Non-pigmented ciliary epithelial cell (primary cell): ENCODE results near the gene B9D1.
A peak's percentile ranks its signal among the peaks of the same experiment; 100 is the strongest.

Experiments used
- DNase-seq: peaks from one replicate; pipeline ENCODE4 v3.0.0-alpha.2; 2010; ENCODE audit warnings: low read depth

Gene B9D1

DNA sequence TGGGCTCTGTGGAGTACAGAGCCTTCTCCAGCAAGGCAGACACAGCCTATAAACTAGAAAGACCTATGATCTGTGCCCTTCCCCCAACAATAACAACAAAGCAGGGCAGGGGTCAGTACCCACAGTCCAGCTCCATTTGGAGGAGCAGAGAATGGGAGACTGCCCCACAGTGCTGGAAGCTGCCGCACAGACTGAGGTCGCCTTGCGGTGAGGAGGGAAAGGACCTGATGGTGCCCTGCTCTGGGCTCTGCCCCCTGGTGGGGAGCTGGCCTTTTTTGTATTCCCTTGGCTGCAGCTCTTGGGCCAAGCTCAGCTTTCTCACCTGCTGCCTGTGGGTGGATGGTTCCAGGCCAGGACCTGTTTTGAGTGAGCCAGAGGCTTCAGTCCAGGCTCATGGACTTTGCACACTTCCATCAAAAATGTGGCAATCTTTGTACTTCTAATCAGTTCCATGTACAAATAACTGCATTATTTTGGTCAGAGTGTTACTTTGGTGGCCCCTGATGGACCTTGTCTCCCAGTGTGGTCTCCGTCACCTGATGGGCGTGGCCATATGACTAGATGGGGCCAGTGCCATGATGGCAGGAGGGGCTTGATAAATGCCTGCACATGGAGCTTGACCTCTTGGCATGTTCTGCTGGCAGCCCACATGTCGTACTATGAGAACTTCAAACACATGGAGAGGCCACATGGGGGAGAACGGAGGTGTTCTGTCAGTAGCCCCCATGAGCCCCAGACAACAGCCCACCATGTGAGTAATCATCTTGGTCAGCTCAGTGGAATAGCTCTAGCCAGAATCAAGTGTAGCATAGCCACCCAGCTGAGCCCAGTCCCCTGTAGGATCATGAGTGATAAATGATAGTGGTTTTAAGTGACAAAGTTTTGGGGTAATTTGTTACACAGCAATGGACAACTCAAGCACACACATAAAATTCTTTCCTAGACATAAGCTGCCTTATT, 24.2 kb downstream of the B9D1 start:
- no peak for DNase-seq

DNA sequence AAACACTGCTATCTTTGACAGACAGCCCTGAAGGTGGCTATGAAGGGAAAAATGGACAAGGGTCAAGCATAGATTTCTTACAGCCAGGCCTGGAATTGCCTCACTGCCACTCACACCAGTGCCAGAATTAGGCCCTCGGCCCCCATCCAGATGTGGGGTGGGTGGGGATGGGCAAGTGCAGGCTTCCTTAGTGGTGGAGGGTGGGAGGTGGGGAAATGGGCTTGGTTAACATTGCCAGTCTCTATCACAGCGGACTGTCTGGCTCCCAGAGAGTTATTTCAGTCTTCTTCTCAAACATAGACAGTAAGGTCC, 24.9 kb downstream of the B9D1 start:
- DNase-seq = no peak

DNA sequence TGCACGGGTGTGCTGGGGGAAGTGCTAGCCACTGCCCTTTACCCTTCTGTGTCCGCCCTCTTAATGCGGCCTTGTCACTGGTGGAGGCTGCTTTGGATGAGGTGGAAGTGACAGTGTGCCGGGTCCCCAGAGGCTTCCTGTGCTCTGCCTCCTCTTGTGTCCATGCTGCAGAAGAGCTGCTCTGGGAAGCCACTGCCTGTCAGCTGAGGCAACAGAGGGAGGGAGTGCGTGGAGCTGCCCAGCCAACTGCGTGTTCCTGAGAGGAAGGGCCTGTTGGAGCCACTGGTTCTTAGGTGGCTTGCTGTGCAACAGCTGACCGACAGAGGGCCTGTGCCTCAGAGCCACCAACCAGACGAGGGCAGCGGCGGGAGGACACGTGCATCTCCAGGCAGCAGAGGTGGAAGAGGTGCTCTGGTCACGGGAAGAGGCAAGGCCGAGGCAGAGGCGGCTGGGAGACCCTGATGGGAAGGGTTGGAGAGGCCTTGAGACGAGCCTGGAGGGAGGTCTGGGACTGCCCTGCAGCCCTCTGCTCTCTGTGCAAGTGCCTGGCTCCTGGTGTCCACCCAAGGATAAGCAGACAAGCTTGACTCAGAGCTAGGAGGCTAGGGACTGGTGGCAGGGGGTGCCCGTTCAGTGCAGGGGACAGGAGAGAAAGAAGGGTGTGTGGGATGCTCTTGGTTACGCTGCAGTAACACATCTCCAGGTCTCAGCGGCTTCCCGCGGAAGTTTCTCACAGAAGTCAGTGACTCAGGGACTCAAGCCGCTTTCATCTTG, 25.4 kb downstream of the B9D1 start:
- DNase-seq = no peak

DNA sequence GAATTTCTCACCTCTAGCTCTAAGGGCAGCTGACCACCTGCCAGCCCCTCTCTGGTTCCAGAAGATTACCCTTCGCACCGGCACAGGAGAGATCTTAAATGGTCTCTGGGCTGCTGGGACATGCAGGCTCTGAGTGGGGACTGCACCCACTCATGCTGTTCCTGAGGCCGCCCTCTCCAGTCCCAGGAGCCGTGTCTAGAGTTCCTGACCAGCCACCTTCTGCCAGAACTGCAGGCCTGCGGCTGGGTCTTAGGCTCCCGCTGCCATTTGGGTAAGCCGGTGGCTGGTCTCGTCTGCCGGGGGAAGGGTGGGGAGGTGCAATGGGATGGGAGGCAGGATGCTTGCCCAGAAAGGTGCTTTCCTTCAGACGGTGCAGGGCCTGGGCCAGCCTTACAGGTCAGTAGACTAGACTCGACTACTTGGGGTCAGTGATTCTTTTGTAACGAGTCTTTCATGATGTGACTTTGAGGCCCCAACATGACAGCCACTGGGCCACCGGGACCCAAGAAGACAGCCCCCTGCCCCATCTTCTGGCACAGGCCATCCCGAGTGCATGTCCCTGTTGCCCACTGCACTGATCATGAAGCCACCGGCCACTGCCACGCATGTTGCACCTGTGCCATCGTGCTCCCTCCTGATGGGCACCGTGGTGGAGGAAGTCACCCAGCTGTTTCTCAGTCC, 26.4 kb downstream of the B9D1 start:
- no peak for DNase-seq

DNA sequence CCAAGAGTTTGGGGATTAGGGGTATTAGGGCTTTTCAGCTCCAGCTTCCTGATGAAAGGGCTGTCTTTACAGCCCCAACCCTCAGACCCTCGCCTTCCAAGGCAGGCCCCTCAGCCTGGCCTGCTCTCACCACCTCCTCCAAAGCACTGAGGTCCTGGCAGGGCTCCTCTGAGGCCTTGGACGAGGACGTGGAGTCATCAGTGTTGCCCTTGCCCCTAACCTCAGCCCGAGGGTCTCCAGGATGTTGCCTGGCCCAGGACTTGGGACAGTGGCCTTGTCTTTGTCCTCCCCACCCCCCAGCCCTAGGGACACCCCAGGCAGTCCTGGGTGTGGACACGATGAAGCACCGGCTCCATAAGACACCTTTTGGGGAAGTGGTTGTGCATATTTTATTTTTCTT, 28.2 kb downstream of the B9D1 start:
- DNase-seq = no peak

DNA sequence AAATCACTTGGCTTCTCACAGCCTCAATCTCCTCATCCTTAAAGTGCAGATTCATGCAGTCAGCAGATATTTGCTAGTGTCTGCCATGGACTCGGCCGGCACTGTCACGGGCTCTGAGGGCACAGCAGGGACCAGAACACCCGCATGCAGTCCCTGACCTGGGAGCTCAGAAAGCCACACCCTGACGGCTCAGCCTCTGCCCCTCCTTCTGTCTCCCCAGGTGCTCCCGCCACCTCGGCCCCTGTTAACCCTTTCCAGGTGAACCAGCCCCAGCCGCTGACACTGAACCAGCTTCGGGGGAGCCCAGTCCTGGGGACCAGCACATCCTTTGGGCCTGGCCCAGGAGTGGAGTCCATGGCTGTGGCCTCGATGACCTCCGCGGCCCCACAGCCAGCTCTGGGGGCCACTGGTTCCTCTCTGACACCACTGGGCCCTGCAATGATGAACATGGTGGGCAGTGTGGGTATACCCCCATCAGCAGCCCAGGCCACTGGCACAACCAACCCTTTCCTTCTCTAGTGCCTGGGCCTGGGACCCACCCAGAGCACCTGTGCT, 28.7 kb downstream of the B9D1 start:
- DNase-seq = no peak

DNA sequence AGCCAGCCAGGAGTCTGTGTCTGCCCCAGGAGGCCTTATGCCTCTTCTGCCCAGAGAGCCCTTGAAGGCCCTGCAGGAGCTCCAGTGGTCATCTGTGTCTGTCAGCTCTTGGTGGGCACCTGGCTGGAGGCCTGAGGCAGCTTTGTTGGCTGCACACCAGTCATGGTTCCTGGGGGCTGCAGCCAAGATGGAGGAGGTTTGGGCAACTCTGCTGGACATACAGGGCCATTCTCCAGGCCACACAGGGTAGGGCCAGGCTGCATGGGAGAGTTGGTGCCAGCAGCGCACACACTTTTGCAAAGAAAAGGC, 29.4 kb downstream of the B9D1 start:
- DNase-seq = no peak

DNA sequence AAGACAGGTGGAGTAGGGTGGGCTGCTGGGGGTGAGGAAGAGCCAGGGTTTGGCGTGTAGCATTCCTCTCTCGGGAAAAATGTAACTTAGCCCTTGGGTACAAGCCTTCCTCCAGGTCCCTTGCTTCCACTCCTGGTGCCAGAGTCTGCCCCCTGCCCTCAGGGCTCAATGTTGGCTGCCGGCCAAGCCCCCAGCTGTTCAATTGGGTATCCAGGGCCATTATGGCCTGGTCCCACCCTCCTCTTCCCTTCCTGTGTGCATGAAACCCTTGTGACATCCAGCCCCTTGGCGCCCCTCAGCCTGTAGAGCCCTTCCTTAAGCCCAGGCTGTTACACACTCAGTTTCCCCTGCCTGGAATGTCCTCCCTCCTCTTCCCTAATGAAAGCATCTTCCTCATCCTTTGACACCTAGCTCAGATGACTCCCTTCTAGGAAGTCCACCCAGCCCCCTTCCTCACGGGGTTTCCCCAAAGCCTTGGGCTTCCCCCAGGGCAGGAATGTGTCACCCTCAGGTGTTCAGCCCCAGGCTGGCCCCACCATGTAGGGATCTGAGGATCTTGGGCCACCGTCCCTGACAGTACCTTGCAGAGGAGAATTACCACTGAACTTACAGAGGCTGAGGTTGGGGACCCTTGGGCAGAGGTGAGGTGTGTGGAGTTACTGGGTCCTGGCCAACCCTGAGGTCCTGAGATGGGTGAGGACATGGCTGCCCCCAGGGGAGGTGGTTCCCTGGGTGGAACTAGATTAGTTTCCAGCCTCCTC, 30.0 kb downstream of the B9D1 start:
- no peak for DNase-seq

DNA sequence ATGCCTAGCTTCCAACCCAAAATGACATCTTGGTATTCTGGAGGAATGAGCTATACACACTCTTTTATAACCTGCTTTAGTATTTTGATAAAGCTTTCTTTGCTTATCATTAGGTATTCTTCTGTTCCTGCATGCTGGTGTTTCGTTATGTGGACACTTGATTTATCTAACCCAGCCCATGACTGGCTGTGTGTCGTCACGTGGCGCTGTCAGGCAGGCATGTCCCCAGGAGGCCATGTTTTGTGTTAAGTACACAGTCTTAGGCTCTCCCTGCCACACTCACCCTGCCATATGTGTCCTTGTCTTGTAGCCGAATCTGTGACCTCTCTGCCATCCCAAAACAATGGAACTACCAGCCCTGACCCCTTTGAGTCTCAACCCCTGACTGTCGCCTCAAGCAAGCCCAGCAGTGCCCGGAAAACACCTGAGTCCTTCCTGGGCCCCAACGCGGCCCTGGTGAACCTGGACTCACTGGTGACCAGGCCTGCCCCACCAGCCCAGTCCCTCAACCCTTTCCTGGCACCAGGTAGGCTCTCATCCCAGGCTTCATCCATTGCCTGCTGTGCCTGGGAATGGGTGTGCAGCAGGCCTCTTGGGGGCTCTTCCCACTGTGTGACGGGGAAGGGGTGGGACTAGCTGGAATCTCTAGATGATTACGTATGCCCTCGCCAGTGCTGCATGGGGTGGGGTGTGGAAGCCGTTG, 30.8 kb downstream of the B9D1 start:
- no peak for DNase-seq

DNA sequence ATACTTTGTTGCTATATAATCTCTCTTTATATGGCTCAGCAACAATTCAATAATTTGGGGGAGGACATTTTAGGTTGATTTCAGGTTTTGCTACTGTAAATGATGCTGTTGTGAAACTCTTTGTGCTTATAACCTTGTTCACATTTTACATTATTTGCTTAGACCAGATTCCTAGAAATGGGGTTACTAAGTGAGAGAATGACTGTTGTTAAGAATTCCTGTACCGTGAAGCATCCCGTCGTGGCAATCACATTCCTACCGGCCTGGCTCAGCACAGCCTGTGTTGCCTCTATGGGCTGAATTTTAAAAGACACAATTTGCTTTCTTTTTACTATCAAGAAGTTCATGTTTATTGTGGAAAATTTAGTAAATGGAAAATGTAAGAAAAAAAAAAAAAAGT, 31.4 kb downstream of the B9D1 start:
- DNase-seq = peak; percentile 67

DNA sequence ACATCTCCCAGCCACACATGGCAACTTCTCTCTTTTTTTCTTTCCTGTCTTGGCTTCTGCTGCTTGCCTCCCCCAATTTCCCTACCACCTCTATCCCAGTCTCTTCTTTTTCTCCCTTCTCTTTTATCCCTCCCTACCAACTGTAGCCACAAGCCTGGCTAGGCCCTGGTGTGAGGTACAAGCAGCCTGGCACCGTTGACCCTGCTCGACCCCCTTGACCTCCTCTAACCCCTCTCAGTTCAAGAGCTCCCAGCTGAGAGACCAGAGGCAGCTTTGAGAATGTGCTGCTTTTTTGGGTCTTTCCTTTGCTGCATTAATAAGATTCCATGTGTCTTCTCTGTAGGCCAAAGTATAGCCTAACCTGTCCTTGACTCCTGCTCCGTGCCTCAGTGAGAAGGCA, 32.3 kb downstream of the B9D1 start:
- no peak for DNase-seq

DNA sequence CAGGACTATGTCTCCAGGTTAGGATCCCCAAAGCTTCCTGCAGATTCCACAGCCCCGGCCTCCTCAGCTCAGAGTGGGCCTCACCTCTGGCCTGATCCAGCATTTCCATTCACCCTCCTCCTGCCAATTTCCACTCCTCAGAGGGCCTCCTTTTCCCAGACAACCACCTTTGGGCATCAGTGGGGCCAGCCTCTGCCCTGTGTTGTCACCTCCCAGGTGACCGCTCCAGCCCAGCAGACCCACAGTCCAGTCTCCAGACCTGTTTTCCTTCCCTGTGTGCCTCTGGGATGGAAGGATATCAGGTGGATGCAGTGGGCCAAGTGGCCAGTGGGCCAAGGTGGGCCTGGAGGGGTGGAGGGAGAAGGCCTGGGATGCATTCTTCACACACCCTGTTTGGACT, 32.7 kb downstream of the B9D1 start:
- DNase-seq = no peak

DNA sequence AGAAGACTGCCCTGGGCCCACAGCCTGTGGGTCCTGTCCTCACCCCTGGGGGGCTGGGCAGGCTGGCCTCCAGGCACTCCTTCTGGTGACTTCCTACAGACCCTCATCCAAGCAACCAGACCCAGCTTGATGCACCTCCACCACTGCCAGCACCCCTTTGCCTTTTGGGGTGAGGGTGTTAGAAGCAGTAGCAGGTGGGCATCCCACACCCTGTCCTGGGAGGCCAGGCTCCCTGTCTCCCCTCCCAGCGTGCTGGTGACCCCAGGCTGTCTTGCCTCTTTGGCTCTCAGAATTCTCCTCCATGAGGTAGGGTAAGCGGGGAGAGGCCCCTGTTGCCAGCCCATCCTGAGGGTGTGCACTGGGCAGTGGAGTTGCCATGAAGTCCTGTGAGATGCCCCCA, 33.4 kb downstream of the B9D1 start:
- no peak for DNase-seq

DNA sequence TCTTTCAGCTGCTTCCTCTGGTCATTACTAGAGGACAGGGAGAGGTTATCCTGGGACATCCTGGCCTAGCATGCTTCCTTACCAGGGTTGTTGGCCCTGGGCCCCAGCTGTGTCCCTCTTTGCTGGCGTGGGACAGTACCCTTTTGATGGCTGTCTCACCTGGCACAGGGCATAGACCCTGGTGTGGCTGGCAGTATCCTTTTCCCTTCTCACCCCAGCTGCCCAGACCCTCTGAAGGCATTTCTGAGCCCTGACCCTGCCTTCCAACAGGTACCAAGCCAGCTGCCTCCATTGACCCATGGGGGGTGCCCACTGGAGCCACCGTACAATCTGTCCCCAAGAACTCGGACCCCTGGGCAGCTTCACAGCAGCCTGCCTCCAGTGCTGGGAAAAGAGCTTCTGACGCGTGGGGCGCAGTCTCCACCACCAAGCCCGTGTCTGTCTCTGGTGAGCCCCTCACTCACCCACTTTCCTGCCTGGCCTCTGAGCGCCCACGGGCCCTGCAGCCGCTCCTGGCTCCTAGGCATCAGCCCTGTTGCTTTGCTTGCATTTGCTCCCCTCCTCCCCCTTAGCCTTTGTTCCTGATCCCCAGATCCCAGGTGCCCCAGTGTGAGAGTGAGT, 34.0 kb downstream of the B9D1 start:
- DNase-seq = no peak

DNA sequence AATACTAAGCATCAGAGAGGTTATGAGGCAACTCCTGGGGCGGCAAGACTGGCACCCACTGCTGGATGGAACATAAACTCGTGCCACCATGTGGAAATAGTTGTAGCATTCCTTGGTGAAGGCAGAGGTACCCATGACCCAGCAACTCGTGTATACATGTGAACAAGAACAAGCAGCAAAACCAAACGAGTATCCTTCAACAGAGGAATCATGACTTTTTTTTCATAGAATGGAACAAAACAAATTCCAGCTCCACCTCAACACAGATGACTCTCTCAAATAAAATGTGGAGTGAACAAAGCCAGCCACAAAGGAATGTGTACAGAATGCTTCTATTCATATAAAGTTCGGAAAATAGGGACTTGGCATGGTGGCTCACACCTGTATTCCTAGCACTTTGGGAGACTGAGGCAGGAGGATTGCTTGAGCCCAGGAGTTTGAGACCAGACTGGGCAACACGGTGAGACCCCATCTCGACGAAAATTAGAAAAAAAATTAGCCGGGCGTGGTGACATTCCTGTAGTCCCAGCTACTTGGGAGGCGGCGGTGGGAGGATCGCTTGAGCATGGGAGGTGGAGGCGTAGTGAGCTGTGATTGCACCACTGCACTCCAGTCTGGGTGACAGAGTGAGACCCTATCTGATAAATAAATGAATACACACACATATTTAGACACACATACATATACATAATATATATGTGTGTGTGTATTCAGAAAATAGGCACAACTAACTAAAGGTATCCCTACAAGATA, 35.3 kb downstream of the B9D1 start:
- DNase-seq = peak; percentile 74

DNA sequence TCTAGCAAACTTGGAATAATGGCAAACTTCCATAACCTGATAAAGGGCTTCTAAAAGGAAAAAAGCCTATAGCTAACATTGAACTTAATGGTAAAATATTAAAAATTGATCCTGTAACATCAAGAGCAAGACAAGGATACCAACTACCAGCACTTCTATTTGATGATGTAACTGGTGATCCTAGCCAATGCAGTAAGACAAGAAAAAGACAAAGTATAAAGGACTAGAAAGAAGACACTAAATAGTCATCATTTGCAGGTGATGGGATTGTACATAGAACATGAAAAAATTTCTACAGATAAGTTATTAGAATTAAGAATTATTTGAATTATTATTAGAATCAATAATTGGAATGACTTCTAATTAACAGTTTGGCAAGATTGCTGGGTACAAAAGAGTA, 37.0 kb downstream of the B9D1 start:
- DNase-seq = no peak

DNA sequence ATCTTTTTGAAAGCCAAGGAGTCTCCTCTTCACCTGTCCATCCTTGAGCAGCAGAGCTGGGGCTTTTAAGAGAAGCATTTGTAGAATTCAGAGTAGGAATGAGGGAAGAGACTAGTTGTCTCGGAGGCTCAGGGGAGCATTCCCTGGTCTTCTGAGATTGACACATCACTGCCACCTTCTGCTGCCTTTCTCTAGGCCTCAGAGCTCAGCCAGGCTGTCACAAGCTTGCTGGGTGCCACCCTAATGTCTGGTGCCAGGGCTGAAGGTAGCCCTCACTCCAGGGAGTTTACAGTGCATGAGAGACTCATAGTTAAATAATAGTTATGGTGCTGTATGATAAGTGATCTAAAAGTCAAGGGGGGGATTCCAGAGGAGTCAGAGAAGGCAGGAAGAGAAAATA, 39.7 kb downstream of the B9D1 start:
- no peak for DNase-seq

DNA sequence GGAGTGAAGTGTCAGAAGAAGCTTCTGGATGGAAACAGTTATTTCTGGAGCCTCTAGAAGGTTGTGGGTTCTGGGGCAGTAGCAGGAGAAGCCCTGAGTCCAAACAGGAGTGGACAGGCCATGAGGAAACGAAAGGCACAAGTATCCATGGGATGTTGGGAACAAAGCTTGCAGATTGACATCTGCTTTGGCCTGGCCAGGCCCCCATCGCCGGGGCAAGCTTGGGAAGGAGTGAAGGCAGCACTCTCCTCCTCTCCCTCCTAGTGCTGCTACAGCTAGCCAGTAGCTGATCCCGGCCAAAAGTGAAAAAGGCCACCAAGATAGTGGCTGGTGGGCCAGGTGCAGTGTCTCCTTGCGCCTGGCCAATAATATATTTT, 40.4 kb downstream of the B9D1 start:
- DNase-seq = no peak

DNA sequence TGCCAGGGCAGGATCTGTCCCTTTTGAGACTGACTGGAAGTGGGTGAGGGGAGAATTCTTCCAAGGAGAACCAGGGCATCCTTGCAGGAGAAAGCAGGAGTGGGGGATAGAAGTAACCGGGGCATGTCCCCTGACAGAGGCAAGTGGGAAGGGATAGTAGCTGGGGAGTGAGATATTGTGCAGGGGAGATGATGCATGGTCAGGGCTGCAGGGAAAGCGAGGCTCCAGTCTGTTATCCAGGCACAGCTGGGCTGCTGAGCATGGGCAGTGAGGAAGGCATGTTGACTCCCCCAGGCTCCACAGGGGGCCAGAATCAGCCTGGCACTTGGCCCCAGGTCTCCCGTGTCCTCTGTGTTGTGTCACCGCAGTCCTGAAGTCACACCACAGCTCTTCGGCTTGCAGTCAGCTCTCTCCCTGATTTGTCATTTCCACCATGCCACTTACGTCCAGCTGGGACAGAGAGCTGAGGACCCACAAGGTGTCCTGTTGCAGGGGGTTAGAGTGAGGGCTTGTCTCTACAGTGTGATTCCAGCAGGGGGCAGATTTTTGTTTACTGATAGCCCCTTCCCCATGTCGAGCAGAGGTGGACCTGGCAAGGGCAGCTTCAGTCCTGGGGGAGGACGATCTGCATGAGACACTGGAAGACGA, 40.9 kb downstream of the B9D1 start:
- no peak for DNase-seq

DNA sequence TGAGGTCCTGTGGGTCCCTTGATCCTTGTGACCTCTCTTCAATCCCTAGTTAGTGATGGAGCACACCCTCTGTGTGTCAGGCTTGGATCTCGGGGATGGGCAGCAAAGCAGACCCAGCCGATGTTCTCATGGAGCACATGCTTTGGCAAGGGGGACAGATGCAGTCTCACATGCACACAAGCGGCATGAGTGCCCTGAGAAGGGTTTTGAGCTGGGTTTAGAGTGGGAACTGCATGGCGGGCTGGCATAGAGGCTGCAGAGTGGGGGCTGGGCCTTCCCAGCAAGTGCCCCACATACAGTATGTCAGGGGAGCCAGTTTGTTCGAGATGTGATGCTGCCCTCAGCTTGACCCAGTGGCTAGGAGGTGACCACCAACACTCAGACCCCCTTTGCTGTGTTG, 41.6 kb downstream of the B9D1 start:
- no peak for DNase-seq
